ENCODE results near the gene RANBP3.
"Not testable (repeated sequence)": the region's sequence is repeated elsewhere in the genome, so short reads cannot be mapped to it uniquely, and the experiment has no call there.

RANBP3 gene

GRCh38 chr19:5977785-5978605 is at the start of gene RANBP3:
Gene RANBP3 (minus strand): TSS chr19:5978140. CDS start chr19:5978082, 58 bp downstream.
- DNase-seq (ENCODE audit: low read depth), result peak; percentile 94

- no peak for DNase-seq (ENCODE audit: low read depth)
Observed at GRCh38 chr19:6026390-6027227, 48.7 kb upstream of the RANBP3 start.

DNA sequence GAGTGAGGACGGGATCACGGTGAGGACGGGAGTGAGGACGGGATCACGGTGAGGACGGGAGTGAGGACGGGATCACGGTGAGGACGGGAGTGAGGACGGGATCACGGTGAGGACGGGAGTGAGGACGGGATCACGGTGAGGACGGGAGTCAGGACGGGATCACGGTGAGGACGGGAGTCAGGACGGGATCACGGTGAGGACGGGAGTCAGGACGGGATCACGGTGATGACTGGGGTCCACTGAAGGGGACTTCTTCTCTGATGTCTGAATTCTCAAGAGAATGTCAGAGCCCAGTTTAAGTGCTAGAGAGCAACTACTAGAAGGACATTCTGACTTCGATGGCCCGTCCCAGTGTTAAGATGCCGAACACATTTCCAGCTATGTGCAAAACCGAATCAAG is 46.8 kb upstream of the RANBP3 start:
- DNase-seq (ENCODE audit: low read depth), result not testable (repeated sequence)

GRCh38 chr19:6023936-6024335 is 46.0 kb upstream of the RANBP3 start:
- no peak for DNase-seq (ENCODE audit: low read depth)

- DNase-seq (ENCODE audit: low read depth), result no peak
Observed at GRCh38 chr19:6023085-6023682, 45.2 kb upstream of the RANBP3 start.

- no peak for DNase-seq (ENCODE audit: low read depth)
Observed at GRCh38 chr19:6022570-6023064, 44.7 kb upstream of the RANBP3 start.

- DNase-seq (ENCODE audit: low read depth), result peak; percentile 39
Observed at GRCh38 chr19:6021878-6022569, 44.1 kb upstream of the RANBP3 start.

DNA sequence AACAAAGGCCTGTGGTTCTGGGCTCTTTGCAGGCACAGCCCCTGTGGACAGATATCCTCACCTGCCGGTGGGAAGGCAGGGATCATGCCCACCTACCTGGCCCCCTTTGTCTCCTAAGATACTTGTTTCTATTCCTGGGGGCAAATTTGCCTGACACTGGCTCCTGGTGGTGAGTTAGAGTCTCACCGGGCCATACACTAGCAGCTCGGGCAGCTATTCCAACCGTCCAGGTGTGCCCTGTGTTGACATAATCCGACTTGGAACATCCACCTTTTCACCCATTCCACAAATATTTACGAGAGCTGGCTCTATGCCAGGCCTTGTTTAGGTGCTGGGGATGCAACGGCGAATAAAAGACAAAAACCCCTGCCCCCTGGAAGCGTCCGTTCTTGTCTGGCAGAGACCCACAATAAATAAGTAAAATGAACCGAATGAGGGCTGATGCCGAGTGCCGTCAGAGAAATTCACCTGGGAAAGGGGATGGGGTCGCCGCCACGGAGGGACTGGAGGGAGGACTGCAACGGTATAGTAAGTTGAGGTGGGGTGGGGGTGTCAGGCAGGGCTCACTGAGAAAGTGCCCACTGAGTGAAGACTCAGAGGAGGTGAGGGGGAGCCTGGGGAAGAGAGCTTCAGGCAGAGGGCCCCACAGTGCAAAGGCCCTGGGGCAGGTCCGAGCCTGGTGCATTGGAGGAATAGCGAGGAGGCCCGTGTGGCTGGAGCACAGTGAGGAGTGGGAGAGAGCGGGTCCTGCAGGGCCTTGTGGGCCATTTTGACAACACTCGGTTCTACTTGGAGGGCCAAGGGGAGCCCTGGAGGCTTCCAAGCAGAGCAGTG is 43.2 kb upstream of the RANBP3 start:
- DNase-seq (ENCODE audit: low read depth), result no peak

- DNase-seq (ENCODE audit: low read depth), result no peak
Observed at GRCh38 chr19:6020166-6020882, 42.4 kb upstream of the RANBP3 start.

DNA sequence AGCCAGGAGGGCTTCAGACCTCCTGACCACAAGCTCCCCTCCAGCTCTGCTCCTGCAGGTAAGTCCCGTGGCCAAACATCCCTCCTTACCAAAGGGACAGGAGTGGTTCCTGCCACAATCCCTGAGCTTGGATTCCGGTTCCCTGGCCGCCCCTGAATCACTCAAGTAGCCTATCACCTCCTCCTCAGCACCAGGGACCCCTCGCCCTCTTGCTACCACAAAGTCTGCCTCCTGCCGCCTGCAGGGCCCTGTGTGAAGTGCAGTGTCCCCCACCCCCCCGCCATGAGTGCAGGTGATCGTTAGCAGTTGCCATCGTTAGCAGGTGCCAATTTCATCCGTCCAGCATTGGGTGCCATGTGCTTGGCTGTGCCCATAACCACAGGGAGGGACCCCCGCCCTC is 40.8 kb upstream of the RANBP3 start:
- DNase-seq (ENCODE audit: low read depth), result no peak

DNA sequence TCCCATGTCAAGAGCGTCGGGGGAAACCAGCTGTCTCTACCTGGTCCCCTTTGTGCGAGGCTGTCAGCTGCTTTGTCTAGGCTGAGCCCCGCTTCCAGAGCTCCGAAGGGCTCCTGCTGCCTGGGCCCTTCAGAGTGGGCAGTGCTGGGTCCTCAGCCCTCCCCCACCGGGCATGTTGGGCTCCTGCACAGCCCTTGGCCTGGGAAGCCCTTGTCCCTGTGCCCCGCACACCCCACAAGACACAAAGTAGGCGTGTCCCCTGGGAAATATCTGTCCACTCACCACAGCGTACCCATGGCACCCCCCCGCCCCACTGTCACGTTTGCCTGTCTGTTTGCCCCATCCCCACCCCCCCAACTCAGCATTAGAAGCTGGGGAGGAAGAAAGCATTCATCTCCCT is 39.6 kb upstream of the RANBP3 start:
- DNase-seq (ENCODE audit: low read depth), result no peak

DNA sequence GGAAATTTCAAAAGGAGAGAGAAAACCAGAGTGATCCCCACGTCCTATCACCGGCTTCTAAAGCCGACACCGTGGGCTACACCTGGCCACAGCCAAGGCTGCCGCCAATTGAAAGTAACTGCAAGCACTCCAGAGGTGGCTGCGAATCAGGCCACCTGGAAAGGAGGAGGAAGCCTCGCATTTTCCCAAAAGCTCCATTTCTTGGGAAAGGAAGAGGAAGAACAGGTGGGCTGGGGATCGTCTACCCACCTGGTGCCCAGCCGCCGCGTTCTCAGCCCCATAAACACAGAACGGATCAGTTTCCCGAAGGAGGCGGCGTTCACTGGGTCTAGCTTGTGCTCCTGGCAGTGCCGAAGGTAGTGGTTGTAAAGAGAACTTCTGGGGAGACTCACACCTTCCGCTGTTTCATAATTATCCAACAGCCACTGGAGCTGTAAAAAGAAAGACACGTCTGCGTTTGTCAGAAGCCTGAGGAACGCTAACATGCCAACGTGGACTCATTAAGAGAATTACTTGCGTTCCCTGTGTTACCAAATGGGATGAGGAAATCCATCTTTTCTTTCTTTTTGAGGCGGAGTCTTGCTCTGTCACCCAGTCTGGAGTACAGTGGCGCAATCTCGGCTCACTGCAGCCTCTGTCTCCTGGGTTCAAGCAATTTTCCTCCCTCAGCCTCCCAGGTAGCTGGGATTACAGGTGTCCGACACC is 38.1 kb upstream of the RANBP3 start:
- DNase-seq (ENCODE audit: low read depth), result no peak

DNA sequence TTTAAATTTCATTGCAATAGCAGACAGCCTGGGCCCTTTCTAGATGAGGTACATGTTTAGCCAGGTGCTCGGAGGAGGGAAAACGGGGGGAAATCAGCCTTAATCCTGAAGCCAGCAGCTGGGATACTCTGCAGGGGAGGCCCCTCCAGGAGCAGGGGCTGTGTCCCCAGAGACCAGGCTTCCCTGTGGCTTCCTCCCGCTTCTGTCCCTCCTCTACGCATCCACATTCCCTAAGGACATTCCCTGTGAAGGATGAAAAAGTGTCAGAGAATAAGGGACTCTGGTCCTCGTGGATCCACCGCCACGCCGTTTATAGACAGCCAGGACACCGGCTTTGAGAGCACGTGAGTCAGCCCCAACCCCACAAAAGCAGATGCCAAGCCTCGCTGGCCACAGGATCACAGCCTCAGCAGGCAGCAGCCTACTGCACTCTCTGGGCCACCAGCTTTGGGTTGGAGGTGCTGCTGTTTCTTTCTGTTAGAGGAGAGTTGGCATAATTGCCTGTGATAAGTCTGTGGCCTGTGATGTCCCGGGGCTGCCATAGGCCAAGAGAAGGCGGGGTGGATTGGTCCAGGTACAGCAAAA is 36.7 kb upstream of the RANBP3 start:
- no peak for DNase-seq (ENCODE audit: low read depth)

DNA sequence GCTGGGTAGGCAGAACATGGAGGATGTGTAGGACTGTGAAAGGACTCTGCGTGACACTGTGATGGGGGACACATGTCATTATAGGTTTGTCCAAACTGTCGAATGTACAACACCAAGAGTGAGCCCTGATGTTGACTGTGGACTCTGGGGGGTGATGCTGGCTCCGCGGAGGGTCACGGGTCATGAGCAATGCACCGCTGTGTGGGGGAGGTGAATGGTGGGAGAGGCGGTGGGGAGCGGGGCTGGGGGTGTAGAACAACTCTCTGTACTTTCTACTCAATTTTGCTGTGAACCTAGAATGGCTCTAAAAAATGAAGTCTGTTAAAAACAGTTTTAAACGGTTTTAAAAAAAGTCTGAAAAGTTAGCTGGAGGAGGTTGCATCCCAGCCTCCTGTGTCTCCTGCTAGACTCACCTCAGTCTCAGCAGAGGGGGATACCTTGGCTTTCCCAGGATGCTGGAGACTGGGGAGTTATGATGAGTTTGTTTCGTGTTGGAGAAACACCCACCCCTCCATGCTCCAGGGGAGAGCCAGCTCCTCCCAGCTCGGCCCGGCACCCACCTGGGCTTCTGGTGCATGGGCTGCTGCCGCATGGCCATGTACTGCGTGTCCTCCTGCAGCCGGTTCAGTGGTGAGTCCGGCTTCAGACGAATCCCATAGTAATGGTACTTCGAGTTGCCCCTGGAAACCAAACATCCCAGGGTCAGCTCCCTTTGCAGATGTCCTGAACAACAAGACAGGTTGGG is 34.7 kb upstream of the RANBP3 start:
- no peak for DNase-seq (ENCODE audit: low read depth)

GRCh38 chr19:6011794-6012193 is 33.9 kb upstream of the RANBP3 start:
- DNase-seq (ENCODE audit: low read depth), result no peak

DNA sequence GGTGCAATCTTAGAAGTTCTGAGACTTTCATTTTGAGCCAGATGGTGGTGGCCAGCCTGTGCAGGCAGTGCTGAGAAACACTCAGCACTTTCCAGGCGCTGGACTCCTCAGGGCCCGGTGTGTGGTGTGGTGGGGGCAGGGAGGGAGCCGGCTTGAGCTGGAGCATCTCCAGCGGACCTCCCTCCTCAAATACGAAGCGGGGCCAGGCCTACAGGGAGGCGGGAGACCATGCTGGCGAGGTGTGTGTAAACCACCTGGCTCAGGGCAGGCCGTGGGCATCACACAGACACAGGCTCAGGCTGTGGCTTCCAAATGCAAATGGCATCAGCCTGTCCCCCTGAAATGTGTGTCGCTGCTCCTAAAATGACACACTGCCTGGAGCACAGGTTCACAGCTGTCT is 33.3 kb upstream of the RANBP3 start:
- no peak for DNase-seq (ENCODE audit: low read depth)

- no peak for DNase-seq (ENCODE audit: low read depth)
Observed at GRCh38 chr19:6010107-6010506, 32.2 kb upstream of the RANBP3 start.

DNA sequence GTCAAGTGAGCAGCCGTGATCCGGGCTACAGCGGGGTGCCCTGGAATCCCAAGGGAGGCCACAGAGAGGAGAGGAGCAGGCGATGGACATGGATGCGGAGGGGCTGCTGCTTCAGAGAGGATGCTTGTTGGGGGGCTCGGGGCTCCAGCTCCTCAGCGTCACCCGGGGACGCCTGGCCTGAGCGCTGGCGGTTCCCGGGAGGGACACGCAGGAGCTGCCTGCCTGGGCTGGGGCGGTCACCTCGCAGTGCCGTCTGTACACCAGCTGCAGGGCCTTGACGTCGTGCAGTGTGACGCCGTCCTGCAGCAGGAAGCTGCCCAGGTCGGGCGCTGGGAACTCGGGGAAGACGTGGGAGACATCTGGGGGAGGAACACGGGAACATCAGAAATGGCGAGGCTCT is 29.9 kb upstream of the RANBP3 start:
- no peak for DNase-seq (ENCODE audit: low read depth)

GRCh38 chr19:6006896-6007295 is 29.0 kb upstream of the RANBP3 start:
- DNase-seq (ENCODE audit: low read depth), result no peak

All from stimulated activated CD8-positive, alpha-beta memory T cell treated with anti-CD3 and anti-CD28 coated beads, Interleukin-15, amount 100 ng/mL, for 24 hours (primary cell).